Measurements from ENCODE around the gene FRMPD1.

The FRMPD1 gene

GRCh38 chr9:37668116-37668601 lies 17.4 kb downstream of the FRMPD1 start:
- Histone ChIP-seq H2AK5ac (ENCODE audit: low read depth, low read length) (no peak overlapping the region), H3K4me1 (ENCODE audit: control insufficient read depth in 2 of 2, insufficient read depth in 1 of 2, low read depth in 1 of 2, low read length in 2 of 2) (peaks cover 0 to 6% of the 10 kb centered on the region in 2 donors), H3K36me3 (replicated peaks in 1 of 2; ENCODE audit: control insufficient read depth in 2 of 2, insufficient read depth in 2 of 2, low read length in 2 of 2) (no peaks in the 10 kb centered on the region), H2BK5ac (ENCODE audit: low read length) (no peak overlapping the region), H4K91ac (ENCODE audit: low read depth, low read length, poor library complexity) (no peak overlapping the region), H2BK120ac (ENCODE audit: low read depth, low read length) (no peak overlapping the region), H3K9me3 (replicated peaks in 1 of 2; ENCODE audit: control insufficient read depth in 2 of 2, insufficient read depth in 1 of 2, low read depth in 1 of 2, low read length in 2 of 2) (no peaks in the 10 kb centered on the region), H3K9ac (ENCODE audit: low read depth, low read length, poor library complexity) (no peak overlapping the region), H3K27ac (replicated peaks; ENCODE audit: low read length) (no peak overlapping the region), H3K4me2 (ENCODE audit: insufficient read depth, low read length, poor library complexity, severe bottlenecking) (no peak overlapping the region), H3K4ac (ENCODE audit: low read length) (no peak overlapping the region), H3K27me3 (ENCODE audit: control insufficient read depth in 3 of 3, insufficient read depth in 3 of 3, low read depth in 1 of 3, low read length in 3 of 3) (peaks cover 0 to 71% (median 0%) of the 10 kb centered on the region in 3 experiments), H3K14ac (ENCODE audit: low read length) (no peak overlapping the region), H4K8ac (ENCODE audit: low read depth, low read length) (no peak overlapping the region), H2BK15ac (ENCODE audit: low read length) (no peak overlapping the region), H3K18ac (ENCODE audit: low read length) (no peak overlapping the region), H3K23ac (ENCODE audit: low read depth, low read length, poor library complexity) (no peak overlapping the region), H3K4me3 (ENCODE audit: low read length in 2 of 2) (no peak overlapping the region), H3K79me1 (ENCODE audit: low read depth, low read length) (no peaks in the 10 kb centered on the region), H2AFZ (ENCODE audit: low read length) (peak overlapping the region; percentile 4), H2BK12ac (ENCODE audit: low read length) (no peak overlapping the region)
- no peak for DNase-seq (ENCODE audit: low spot score)
- no CpG with 5 or more reads among the region's 9 CpGs for WGBS, 2 donors (ENCODE audit: extremely low coverage in 2 of 2, insufficient read length in 2 of 2, insufficient replicate concordance in 1 of 2)

- no peak overlapping the region for H2AFZ ChIP-seq (ENCODE audit: low read length)
- no peak overlapping the region for H4K8ac ChIP-seq (ENCODE audit: low read depth, low read length)
- no peak overlapping the region for H3K14ac ChIP-seq (ENCODE audit: low read length)
- no peak overlapping the region for H3K4ac ChIP-seq (ENCODE audit: low read length)
- H3K79me1 ChIP-seq (ENCODE audit: low read depth, low read length), result no peaks in the 10 kb centered on the region
- WGBS, 2 donors (ENCODE audit: extremely low coverage in 2 of 2, insufficient read length in 2 of 2, insufficient replicate concordance in 1 of 2), result no CpG with 5 or more reads among the region's 5 CpGs
- H3K27me3 ChIP-seq (ENCODE audit: control insufficient read depth in 3 of 3, insufficient read depth in 3 of 3, low read depth in 1 of 3, low read length in 3 of 3), result peaks cover 0 to 63% (median 0%) of the 10 kb centered on the region in 3 experiments
- H3K18ac ChIP-seq (ENCODE audit: low read length), result no peak overlapping the region
- no peak overlapping the region for H2BK12ac ChIP-seq (ENCODE audit: low read length)
- H3K23ac ChIP-seq (ENCODE audit: low read depth, low read length, poor library complexity), result no peak overlapping the region
- H3K27ac ChIP-seq (replicated peaks; ENCODE audit: low read length), result no peak overlapping the region
- H3K9me3 ChIP-seq (replicated peaks in 1 of 2; ENCODE audit: control insufficient read depth in 2 of 2, insufficient read depth in 1 of 2, low read depth in 1 of 2, low read length in 2 of 2), result no peaks in the 10 kb centered on the region
- H3K4me3 ChIP-seq (ENCODE audit: low read length in 2 of 2), result no peak overlapping the region
- no peak overlapping the region for H2BK15ac ChIP-seq (ENCODE audit: low read length)
- H3K4me2 ChIP-seq (ENCODE audit: insufficient read depth, low read length, poor library complexity, severe bottlenecking), result no peak overlapping the region
- no peak for DNase-seq (ENCODE audit: low spot score)
- H3K4me1 ChIP-seq (ENCODE audit: control insufficient read depth in 2 of 2, insufficient read depth in 1 of 2, low read depth in 1 of 2, low read length in 2 of 2), result peaks cover 0 to 6% of the 10 kb centered on the region in 2 donors
- H2AK5ac ChIP-seq (ENCODE audit: low read depth, low read length), result no peak overlapping the region
- H2BK120ac ChIP-seq (ENCODE audit: low read depth, low read length), result no peak overlapping the region
- H3K36me3 ChIP-seq (replicated peaks in 1 of 2; ENCODE audit: control insufficient read depth in 2 of 2, insufficient read depth in 2 of 2, low read length in 2 of 2), result no peaks in the 10 kb centered on the region
- H4K91ac ChIP-seq (ENCODE audit: low read depth, low read length, poor library complexity), result no peak overlapping the region
- no peak overlapping the region for H3K9ac ChIP-seq (ENCODE audit: low read depth, low read length, poor library complexity)
- no peak overlapping the region for H2BK5ac ChIP-seq (ENCODE audit: low read length)
These were observed 18.5 kb downstream of the FRMPD1 start for GRCh38 chr9:37669232-37669631.

- Histone ChIP-seq H3K9me3 (replicated peaks in 1 of 2; ENCODE audit: control insufficient read depth in 2 of 2, insufficient read depth in 1 of 2, low read depth in 1 of 2, low read length in 2 of 2) (peaks cover 0 to 1% of the 10 kb centered on the region in 2 donors), H3K27ac (replicated peaks; ENCODE audit: low read length) (no peak overlapping the region), H3K79me1 (ENCODE audit: low read depth, low read length) (no peaks in the 10 kb centered on the region), H3K4ac (ENCODE audit: low read length) (no peak overlapping the region), H3K4me1 (ENCODE audit: control insufficient read depth in 2 of 2, insufficient read depth in 1 of 2, low read depth in 1 of 2, low read length in 2 of 2) (peaks cover 0 to 2% of the 10 kb centered on the region in 2 donors), H3K23ac (ENCODE audit: low read depth, low read length, poor library complexity) (no peak overlapping the region), H2BK12ac (ENCODE audit: low read length) (no peak overlapping the region), H2AK5ac (ENCODE audit: low read depth, low read length) (no peak overlapping the region), H3K4me3 (ENCODE audit: low read length in 2 of 2) (no peak overlapping the region), H2BK15ac (ENCODE audit: low read length) (no peak overlapping the region), H3K9ac (ENCODE audit: low read depth, low read length, poor library complexity) (no peak overlapping the region), H2BK120ac (ENCODE audit: low read depth, low read length) (no peak overlapping the region), H3K18ac (ENCODE audit: low read length) (no peak overlapping the region), H3K14ac (ENCODE audit: low read length) (no peak overlapping the region), H4K91ac (ENCODE audit: low read depth, low read length, poor library complexity) (no peak overlapping the region), H3K36me3 (replicated peaks in 1 of 2; ENCODE audit: control insufficient read depth in 2 of 2, insufficient read depth in 2 of 2, low read length in 2 of 2) (no peaks in the 10 kb centered on the region), H3K27me3 (ENCODE audit: control insufficient read depth in 3 of 3, insufficient read depth in 3 of 3, low read depth in 1 of 3, low read length in 3 of 3) (peaks cover 0 to 60% (median 0%) of the 10 kb centered on the region in 3 experiments), H4K8ac (ENCODE audit: low read depth, low read length) (no peak overlapping the region), H2BK5ac (ENCODE audit: low read length) (no peak overlapping the region), H3K4me2 (ENCODE audit: insufficient read depth, low read length, poor library complexity, severe bottlenecking) (no peak overlapping the region), H2AFZ (ENCODE audit: low read length) (no peak overlapping the region)
- no peak for DNase-seq (ENCODE audit: low spot score)
- no CpG with 5 or more reads among the region's 3 CpGs for WGBS, 2 donors (ENCODE audit: extremely low coverage in 2 of 2, insufficient read length in 2 of 2, insufficient replicate concordance in 1 of 2)
These were observed 24.9 kb downstream of the FRMPD1 start for GRCh38 chr9:37675661-37676060.

GRCh38 chr9:37676411-37676830 lies 25.7 kb downstream of the FRMPD1 start:
- peak; percentile 8 for DNase-seq (ENCODE audit: low spot score)

More at GRCh38 chr9:37676411-37676830, 25.7 kb downstream of the FRMPD1 start:
- Histone ChIP-seq H3K14ac (ENCODE audit: low read length) (no peak overlapping the region), H3K79me1 (ENCODE audit: low read depth, low read length) (no peaks in the 10 kb centered on the region), H2AFZ (ENCODE audit: low read length) (no peak overlapping the region), H3K9ac (ENCODE audit: low read depth, low read length, poor library complexity) (no peak overlapping the region), H2AK5ac (ENCODE audit: low read depth, low read length) (no peak overlapping the region), H3K9me3 (replicated peaks in 1 of 2; ENCODE audit: control insufficient read depth in 2 of 2, insufficient read depth in 1 of 2, low read depth in 1 of 2, low read length in 2 of 2) (peaks cover 0 to 1% of the 10 kb centered on the region in 2 donors), H3K27me3 (ENCODE audit: control insufficient read depth in 3 of 3, insufficient read depth in 3 of 3, low read depth in 1 of 3, low read length in 3 of 3) (peaks cover 0 to 55% (median 0%) of the 10 kb centered on the region in 3 experiments), H4K8ac (ENCODE audit: low read depth, low read length) (no peak overlapping the region), H3K4me2 (ENCODE audit: insufficient read depth, low read length, poor library complexity, severe bottlenecking) (no peak overlapping the region), H2BK15ac (ENCODE audit: low read length) (no peak overlapping the region), H3K4me1 (ENCODE audit: control insufficient read depth in 2 of 2, insufficient read depth in 1 of 2, low read depth in 1 of 2, low read length in 2 of 2) (peaks cover 0 to 2% of the 10 kb centered on the region in 2 donors), H2BK5ac (ENCODE audit: low read length) (no peak overlapping the region), H3K27ac (replicated peaks; ENCODE audit: low read length) (no peak overlapping the region), H3K18ac (ENCODE audit: low read length) (no peak overlapping the region), H2BK120ac (ENCODE audit: low read depth, low read length) (no peak overlapping the region), H2BK12ac (ENCODE audit: low read length) (no peak overlapping the region), H3K23ac (ENCODE audit: low read depth, low read length, poor library complexity) (no peak overlapping the region), H3K4me3 (ENCODE audit: low read length in 2 of 2) (no peak overlapping the region), H3K4ac (ENCODE audit: low read length) (no peak overlapping the region), H3K36me3 (replicated peaks in 1 of 2; ENCODE audit: control insufficient read depth in 2 of 2, insufficient read depth in 2 of 2, low read length in 2 of 2) (no peaks in the 10 kb centered on the region), H4K91ac (ENCODE audit: low read depth, low read length, poor library complexity) (no peak overlapping the region)
- WGBS, 2 donors (ENCODE audit: extremely low coverage in 2 of 2, insufficient read length in 2 of 2, insufficient replicate concordance in 1 of 2), result no CpG with 5 or more reads among the region's 11 CpGs

Data from neuronal stem cell (in vitro differentiated cells).